CD4-positive, alpha-beta T cell treated with Interleukin-2 at 100 ng/mL for 4 hours (primary cell): ENCODE data around the gene EEF2K.
A peak's percentile ranks its signal among the peaks of the same experiment; 100 is the strongest.
"Not testable (repeated sequence)": the region's sequence is repeated elsewhere in the genome, so short reads cannot be mapped to it uniquely, and the experiment has no call there.

Experiments used
- DNase-seq: peaks from one replicate; pipeline ENCODE4 v3.0.0-alpha.2; 2020; ENCODE audit warnings: low spot score

Gene EEF2K

GRCh38 chr16:22190081-22190775 lies 15.8 kb upstream of the EEF2K start:
- peak; percentile 99 for DNase-seq

GRCh38 chr16:22190776-22191531 lies 15.1 kb upstream of the EEF2K start:
- peak; percentile 98 for DNase-seq

GRCh38 chr16:22191532-22192260 lies 14.4 kb upstream of the EEF2K start:
- peak; percentile 36 for DNase-seq

- DNase-seq = peak; percentile 81
Observed at GRCh38 chr16:22192261-22193062, 13.6 kb upstream of the EEF2K start.

- no peak for DNase-seq
Observed at GRCh38 chr16:22193063-22193411, 13.0 kb upstream of the EEF2K start.

GRCh38 chr16:22194707-22195444 lies 11.2 kb upstream of the EEF2K start:
- peak; percentile 40 for DNase-seq

- no peak for DNase-seq
Observed at GRCh38 chr16:22195445-22195694, 10.7 kb upstream of the EEF2K start.

GRCh38 chr16:22195695-22196558 lies 10.2 kb upstream of the EEF2K start:
- peak; percentile 93 for DNase-seq

- DNase-seq = not testable (repeated sequence)
Observed at GRCh38 chr16:22196559-22197168, 9.4 kb upstream of the EEF2K start.

- no peak for DNase-seq
Observed at GRCh38 chr16:22198547-22199293, 7.4 kb upstream of the EEF2K start.

- DNase-seq = no peak
Observed at GRCh38 chr16:22202261-22202637, 3.8 kb upstream of the EEF2K start.

GRCh38 chr16:22203091-22203490 lies 3.0 kb upstream of the EEF2K start:
- DNase-seq = no peak

- no peak for DNase-seq
Observed at GRCh38 chr16:22204091-22204655, 1.9 kb upstream of the EEF2K start.

- DNase-seq = no peak
Observed at GRCh38 chr16:22205577-22206012, 483 bp upstream of the EEF2K start.

- peak; percentile 75 for DNase-seq
Observed at GRCh38 chr16:22206842-22207714, 1.0 kb downstream of the EEF2K start.

GRCh38 chr16:22207715-22208360 lies 1.8 kb downstream of the EEF2K start:
- DNase-seq = no peak

GRCh38 chr16:22210285-22210684 lies 4.2 kb downstream of the EEF2K start:
- DNase-seq = no peak

- no peak for DNase-seq
Observed at GRCh38 chr16:22210854-22211253, 4.8 kb downstream of the EEF2K start.
